IPS DF 4.7 (cell line): Measurements from ENCODE around the gene UNC5CL.
"Not testable (repeated sequence)": the region's sequence is repeated elsewhere in the genome, so short reads cannot be mapped to it uniquely, and the experiment has no call there.

Experiments used
- DNase-seq: peaks from one replicate; pipeline ENCODE4 v3.0.0-alpha.2; 2013; ENCODE audit warnings: low spot score; ENCODE audit errors: extremely low read depth

UNC5CL gene

DNA sequence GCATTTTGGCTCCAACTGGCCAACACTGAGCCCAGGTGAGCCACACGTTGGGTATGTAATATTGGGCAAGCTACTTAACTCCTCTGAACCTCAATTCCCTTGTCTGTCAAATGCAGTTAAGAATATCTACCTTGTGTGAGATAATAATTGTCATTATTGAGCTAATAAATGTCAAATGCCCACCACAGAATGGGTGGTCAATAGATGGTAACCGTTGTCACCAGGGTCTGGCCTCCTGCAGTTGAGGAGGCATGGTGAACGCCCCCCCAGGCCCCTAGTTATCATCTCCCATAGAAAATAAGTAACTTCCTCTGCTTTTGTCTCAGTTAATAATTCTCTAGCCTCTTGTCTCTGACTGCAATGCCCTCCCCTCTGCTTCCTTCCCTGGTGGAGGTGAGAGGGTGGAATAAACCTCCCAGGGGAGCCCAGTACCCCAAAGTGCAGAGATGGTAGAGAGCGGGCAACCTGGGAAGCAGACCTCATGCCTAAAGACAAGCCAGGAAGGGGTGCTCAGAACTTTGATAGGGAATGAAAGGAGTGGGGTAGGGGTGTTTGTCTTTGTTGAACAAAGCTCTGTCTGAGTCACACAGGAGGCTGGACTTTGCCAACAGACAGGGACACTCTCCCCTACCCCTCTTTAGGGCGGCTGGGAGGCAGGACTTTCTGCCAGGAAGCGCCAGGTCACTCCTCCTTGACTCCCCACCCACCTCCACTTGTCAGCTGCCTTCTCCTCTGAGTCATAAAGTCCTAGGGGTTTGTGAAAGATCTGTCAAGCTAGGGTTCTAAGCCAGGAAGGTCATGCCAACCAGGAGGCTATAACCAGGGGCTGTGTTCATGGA is 1.3 kb upstream of the UNC5CL start:
- DNase-seq, result no peak

DNA sequence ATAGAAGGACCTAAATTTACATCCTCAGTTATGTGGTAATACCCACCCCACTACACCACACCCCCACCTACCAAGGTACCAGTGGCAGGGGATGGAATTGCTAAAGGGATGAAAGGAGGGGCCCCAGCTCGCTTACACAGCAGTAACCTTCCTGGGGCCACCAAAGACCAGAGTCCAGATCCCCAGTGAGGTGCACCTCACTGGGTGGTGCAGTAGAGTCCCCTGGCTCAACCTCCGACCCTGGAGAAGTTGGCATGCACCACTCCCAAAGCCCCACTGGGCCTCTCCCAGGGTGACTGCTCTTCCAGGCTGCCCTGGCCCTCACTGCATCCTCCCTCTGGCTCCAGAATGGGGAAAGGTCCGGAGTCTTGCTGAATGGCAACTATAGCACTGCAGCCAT is 816 bp downstream of the UNC5CL start:
- DNase-seq, result no peak

DNA sequence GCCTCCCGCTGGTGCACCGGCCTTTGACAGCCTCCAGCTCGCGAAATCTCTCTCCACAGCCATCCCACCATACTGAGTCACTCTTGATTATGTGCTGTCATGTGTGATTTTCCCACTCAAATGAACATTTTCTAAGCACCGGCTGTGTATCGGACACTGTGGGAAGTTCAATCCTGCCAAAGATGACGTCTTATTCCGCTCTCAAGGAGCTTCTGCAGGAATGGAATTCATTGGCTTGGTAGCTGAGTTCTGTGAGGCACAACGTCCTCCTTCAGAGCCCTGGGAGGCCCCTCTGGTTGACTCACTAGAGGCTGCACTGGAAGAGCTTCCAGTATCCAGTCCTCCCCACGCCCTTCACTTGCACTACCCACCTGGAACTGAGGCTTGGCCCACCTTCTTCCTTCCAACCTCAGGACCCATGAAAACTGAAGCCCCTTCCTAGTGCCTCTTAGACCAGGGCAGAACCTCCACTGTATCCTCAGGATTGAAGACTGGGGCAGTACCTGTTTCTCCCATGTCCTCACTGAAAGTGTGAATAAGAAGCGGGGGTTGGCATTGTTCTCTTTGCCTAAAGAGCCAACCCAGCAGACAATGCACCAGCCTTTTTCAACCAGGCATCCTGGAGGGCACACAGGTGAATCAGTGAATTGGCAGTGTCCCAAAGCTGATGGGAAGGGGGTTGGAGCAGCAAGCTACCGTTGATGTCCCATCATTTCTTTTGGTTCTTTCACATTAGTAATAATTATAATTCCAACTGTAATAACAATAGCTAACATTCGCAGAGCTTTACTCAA is 1.7 kb downstream of the UNC5CL start:
- DNase-seq, result no peak

DNA sequence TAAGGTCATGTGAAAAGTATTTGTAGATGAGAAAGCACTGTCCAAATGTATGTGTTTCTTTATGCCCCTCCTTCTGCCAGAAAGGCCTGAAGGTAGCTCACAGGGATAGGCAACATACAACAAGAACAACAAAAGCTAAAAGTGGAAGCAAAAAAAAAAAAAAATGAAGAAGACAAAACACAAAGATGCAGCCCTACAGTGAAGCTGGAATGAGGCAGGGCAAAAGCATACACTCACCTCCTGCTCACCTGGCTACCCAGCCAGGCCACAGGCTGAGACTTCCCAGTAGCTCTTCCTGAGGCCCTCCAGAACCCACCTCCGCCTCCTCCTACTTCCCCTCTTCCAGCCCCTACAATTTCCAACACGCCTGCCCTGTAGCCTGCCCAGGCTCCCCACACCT is 2.4 kb downstream of the UNC5CL start:
- no peak for DNase-seq

DNA sequence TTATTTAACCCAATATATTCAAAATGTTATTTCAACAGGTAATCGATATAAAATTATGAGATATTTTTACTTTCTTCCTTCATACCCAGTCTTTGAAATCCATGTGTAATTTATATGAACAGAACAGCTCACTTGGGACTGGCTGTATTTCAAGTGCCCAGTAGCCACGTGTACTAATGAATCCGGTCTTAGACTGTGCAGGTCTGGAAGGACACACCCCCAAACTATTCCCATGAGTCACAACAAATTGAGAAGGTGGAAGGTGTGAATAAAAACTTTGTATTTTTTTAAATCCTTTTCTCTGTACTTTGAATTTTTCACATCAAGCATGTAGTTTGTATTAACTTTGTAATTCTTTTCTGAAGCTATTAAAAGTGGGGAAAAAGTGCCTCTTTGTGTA is 2.8 kb downstream of the UNC5CL start:
- DNase-seq, result no peak

DNA sequence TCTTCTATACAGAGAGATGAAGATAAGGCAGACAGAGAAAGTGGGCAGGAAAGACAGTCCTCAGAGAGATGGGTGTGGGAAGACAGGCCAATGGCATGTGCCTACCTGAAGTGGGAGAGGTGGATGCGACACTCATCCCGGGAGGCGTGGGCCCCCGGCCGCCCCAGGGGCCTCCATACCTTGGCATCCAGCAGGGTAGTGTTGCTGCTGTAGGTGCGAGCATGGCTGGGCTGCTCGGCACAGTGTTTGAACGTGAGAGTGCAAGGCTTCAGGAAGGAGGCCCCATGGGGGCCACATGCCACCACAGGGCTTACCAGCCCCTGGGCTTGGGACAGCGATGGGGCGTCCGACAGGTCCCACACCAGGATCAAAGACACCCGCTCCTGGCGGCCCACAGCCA is 5.2 kb downstream of the UNC5CL start:
- DNase-seq, result no peak

DNA sequence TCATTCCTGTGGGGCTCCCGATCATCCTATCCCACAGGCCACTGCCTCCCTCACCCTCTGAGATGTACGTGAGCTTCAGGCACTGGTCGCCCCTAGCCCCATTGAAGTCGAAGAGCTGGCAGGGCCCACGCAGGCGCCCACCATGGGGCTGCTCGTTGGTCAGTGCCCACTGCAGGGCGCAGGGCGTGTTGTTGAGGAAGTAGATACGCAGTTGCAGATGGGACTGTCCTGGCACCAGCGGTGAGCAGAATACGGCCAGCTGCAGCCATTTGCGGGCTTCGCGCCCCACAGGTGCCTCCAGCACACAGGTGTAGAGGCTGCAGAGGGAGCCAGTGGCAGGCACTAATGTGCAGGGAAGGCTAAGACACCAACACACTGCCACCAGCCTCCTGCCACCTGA is 6.2 kb downstream of the UNC5CL start:
- no peak for DNase-seq

DNA sequence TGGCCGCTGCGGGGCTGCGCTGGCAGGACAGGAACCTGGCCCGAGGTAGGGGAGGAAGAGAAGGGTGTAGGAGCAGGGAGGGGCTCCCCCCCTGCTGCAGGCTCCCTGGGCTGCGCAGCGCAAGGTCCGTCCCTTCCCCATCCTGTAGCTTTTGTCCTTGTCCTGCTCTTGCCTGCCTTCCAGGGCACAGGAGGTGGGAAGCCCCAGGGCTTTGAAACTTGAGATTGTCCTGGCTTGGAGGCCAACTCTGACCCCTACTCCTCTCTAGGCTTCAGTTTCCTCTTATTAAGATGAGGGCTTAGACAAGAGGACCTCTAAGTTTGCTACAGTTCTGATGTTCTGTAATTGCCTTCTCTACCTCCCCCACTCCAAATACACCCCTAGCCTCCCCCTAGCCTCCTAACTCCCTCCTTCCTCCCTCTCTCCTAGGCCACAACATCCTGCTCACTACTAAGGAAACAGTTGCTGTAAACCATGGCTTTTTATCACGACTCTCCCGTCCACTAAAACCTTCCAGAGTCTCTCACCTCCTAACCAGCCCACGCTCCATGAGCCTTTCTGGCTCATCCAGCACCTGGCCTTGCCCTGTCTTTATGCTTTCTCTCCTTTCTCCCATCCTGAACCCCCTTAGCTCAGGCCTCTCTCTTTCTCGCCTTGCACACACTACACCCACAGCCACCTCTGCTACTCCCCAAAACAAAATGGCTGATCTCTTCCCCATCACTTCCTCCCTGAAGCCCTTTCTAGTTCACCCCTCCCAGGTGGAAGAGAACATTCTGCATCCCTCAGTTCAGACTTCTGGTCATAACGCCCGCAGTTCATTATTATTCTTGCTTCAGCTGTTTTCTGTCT is 10.2 kb downstream of the UNC5CL start:
- DNase-seq, result no peak

DNA sequence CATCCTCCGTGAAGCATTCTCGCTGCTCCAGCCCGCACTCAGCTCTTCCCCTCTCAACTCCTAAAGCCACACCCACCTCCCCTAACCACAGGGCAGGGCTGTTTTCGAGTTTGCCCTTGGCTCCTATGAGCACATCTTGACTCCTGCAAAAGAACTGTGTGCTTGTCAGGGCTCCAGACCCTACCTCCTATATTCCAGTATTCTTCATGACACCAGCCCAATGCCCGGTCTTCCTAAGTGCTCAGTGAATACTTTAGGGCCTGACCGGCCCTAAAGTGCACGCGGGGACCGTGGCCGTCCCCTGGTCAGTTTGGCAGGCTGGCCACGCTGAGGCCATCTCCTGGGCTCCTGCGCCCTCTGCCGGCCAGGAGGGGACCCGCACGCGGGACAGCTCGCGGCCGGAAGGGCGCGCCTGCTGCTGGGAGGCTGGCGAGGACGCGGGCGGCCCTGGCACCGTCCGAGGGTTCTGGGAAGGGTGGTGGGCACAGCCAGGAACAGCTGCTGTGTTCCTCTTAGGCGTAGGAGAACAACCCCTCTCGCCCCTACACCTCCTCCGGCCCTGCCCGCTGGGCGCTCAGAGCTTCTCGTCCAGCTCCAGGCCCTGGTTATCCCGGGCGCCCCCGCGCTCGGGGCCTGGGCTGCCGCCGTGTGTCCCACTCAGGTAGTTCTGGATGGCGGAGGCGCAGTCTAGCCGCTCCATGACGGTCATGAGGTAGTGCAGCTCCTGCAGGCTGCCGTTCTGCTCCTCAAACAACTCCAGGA is 11.0 kb downstream of the UNC5CL start:
- DNase-seq, result no peak

DNA sequence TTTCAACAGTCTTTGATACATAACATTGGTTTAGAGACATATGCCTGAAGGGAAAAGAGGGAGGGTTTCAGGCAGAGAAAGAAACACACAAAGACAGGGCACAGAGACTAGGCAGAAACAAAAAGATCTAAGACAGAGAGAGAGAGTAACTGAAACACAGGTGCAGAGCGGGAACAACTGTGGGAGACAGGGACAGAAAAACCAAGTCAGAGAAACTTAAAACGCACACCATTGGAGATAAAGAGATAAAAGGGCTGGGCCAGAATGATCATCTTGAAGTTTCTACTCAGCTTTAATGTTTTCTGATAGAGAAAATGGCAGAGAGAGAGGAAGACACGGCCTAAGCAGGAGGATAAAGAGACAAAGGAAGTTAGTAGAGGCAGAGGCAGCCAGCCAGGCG is 11.8 kb downstream of the UNC5CL start:
- no peak for DNase-seq

DNA sequence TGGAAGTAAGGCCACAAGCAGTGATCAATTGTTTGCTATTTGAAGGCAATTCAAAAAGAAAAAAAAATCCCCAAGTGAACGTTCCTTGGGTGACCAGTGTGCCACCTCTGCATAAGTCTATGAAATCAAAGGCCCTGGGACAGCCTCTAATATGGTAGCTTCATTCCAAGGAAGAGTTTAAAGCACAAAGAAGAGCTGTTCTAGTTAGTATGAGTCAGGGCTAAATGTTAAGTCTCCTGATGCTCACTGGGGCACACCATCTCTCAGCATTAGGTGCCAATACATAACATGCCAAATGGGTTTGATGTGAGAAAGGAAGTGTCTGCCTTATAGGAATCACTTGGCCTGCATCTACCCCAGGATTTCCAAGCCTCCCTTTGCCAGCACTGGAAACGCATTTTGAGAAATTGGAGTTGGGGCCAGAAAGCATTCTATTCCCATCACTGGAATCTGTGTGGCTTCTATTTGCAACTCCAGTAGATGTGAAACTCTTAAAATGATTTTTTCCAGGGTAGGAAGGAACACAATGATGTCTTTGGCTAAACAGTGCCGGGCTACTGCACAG is 13.0 kb downstream of the UNC5CL start:
- no peak for DNase-seq

DNA sequence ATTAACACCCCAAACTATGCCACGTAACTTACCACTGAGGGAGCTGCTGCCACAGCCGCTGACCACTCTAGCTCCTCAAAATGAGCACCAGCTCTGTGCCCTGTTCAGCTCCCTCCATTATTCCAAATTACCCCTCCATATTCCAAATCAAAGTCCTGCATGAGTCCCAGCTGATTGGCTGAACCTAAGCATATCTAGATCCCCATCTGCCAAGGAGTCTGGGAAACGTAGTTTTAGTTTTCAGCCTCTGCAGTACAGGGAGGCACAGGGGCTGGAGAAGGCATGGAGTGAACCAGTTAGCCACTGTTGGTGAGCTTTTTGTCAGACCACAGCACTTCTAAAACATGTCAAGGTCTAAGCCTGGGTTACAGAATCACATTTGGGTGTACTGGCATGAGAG is 15.9 kb downstream of the UNC5CL start:
- DNase-seq, result no peak

DNA sequence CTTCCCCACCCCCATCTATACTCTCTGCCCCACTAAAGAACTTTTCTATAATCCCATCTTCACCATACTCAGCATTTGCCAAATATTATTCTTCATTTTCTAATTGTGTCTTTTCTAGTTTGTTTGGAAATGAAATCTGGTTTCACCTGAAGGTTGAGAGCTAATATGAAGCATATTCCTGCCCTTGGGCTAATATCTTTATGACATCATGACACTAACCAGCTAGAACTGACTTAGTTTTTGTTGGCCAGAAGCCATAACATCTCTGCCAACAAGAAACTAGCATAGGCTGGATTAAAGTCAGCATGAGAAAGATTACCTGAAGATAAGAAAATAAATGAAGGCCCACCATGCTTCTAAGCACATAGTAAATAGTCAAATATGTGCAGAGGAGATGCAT is 16.7 kb downstream of the UNC5CL start:
- DNase-seq, result no peak

DNA sequence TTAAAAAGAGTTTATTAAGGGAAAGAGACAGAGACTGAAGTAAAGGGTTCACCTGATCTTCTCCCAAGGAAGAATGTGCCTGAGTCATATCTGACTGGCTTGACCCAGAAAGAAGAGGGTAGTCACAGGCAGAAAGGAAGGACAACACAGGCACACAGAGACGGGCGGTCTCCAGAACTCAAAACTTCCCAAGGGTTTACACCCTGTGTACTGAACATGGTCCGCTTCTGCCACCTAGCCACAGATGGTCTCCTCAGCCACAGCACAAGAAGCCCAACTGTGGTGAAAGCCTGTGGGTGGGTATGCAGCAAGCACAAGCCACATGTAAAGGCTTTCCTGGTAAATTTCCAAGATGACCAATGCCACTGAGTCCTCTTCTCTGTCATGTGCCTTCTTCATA is 17.2 kb downstream of the UNC5CL start:
- no peak for DNase-seq

DNA sequence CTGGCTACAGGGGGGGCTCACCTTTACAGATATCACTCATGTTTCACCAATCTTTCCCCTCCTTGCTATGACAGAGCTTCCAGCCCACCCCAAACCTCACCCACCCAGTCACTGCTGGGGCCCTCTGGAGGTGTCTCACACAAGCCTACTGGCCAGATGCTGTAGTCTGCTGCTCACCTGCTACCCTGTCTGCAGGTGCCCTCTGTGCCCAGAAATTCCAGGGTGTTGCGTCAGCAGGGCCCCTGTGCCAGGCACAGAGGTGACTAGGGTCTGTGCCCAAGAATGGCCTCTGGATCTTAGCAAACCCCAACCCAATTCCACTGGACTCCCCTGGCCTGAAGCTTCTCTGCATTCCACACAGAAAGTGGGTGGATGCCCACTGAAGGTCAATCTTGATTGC is 21.4 kb downstream of the UNC5CL start:
- DNase-seq, result no peak

DNA sequence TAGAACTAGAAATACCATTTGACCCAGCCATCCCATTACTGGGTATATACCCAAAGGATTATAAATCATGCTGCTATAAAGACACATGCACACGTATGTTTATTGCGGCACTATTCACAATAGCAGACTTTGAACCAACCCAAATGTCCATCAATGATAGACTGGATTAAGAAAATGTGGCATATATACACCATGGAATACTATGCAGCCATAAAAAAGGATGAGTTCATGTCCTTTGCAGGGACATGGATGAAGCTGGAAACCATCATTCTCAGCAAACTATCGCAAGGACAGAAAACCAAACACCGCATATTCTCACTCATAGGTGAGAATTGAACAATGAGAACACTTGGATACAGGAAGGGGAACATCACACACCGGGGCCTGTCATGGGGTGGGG is 23.2 kb downstream of the UNC5CL start:
- DNase-seq, result not testable (repeated sequence)

DNA sequence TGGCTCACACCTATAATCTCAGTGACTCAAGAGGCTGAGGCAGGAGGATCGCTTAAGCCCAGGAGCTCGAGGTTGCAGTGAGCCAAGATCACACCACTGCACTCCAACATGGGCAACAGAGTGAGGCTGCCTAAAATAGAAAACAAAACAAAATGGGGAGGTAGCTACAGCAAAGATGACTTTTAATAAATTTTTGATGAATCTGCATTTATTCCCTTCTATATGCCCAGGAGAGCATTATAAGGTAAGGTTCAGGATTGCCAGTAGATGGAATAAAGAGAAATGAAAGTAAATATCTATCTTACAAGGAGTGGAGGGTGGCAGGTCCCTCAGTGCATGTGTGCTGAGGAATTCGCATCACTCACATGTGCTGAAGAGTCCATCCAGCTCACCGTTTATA is 24.2 kb downstream of the UNC5CL start:
- DNase-seq, result no peak

DNA sequence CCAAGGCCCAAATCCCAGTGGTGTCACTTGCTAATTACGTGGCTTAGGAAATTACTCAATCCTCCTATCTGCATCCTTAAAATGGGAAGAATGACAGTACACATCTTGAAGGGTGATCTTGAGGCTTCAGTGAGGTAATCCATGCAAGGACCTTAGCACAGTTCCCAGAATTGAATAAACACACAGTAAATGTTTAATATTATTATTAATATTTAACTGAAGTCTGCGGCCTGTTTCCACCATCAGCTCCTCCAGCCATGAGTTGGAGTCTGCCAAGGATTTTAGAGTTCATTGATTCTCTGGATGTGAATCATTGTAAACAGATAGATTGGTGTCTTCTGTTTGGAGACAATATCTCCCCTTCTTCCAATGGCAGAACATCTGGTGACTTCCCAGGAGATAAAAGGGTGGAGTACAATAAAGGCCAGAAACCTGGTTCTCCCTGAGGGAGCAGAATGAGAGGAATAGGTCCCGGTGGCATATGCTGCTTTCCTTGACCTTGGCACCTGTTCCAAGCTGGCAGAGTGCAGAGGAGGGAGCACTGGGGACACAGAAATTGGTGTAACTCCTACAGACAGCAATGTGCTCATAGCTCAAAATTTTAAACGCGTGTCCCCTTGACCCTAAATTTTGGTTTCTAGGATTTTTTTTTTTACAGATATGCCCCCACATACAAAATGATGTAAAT is 25.4 kb downstream of the UNC5CL start:
- DNase-seq, result no peak

DNA sequence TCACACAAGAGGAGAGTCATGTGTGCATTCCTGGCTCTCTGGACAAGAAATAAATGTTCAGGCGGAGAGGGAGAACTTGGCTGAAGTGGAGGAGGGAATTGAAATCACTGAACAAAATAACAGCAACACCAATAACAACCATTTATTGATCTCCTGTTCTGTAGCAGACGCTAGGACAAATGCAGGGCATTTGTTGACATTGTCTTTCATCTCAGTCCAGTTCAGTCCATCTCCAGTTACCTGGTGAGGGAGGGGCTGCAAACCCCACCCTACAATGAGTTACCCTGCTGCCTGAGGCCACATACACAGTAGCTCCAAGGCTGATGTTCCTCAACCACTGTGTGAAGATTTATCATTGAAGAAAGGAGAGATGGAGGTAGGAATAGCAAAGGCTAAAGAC is 27.3 kb downstream of the UNC5CL start:
- no peak for DNase-seq

DNA sequence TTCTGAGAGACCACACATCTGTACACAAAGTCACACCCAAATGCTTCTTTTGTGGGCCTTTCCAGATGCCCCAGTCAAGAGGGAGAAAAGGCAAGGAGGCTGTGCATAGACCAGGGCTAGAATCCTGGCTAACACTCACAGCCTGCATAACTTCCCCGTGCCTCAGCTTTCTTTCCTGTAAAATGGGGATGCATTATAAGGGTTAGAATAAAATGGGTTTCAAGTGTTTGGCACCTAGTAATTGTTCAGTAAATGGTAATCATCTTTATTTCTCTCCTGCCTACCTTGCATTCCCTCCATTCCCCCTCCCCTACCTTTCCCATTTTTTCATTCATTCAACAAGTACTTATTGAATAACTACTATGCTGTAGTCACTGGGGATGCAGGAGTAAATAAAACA is 29.4 kb downstream of the UNC5CL start:
- DNase-seq, result no peak
